Measurements from ENCODE around the gene PAK4.

Gene PAK4

DNA sequence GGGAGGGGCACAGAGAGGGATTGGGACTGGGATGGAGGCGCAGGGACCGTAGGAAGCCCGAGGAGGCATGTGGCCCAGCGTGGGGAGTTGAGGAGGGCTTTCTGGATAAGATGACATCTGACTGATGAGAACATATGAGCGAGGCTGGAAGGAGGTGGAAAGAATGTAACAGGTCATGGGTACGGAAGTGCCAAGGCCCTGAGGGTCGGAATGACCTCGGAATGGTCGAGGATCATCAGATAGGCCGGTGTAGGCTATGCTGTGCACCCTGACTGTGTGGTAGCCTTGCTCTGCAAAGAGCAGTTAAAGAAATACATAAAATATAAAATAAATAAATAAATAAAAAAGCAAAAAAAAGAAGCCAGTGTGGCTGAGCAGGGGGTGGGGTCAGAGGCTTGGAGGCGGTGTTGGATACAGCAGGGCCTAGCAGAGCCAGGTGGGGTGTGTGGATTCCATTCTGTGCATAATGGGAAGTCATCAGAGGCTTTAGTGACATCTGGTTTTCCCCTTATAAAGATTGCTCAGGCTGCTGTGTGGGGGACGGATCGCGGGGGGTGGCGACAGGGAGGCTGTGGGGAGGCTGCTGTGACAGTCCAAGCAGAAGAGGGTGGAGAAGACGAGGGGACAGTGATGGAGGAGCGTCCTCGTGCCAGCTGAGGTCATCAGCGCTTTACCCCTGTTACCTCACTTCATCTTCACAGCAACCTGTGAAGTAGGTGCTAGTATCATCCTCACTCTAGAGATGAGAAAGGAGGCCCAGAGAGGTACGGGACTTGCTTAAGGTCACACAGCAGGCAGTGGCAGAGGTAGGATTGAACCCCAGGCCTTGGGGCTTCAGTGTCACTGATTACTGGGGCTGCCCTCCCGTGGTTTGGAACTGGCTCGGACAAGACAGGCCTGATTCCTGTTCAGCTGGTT is 5.0 kb downstream of the PAK4 start:
- Histone ChIP-seq H3K4me2 (no peak overlapping the region), H3K4me3 (IDR thresholded peaks at IDR 0.05; ENCODE audit: insufficient read depth, low read depth, low read length) (no peak overlapping the region), H3K4me1 (ENCODE audit: low read depth, poor library complexity, severe bottlenecking) (no peaks in the 10 kb centered on the region), H3K36me3 (ENCODE audit: insufficient read depth) (no peaks in the 10 kb centered on the region), H4K20me1 (ENCODE audit: insufficient read depth) (no peaks in the 10 kb centered on the region), H2AFZ (ENCODE audit: low read depth) (no peak overlapping the region), H3K27me3 (ENCODE audit: insufficient read depth, low read depth) (no peaks in the 10 kb centered on the region), H3K79me2 (ENCODE audit: insufficient read depth, low read depth) (peaks cover 56% of the 10 kb centered on the region), H3K9ac (no peak overlapping the region), H3K27ac (no peak overlapping the region)
- TF ChIP-seq, protein P1, sequence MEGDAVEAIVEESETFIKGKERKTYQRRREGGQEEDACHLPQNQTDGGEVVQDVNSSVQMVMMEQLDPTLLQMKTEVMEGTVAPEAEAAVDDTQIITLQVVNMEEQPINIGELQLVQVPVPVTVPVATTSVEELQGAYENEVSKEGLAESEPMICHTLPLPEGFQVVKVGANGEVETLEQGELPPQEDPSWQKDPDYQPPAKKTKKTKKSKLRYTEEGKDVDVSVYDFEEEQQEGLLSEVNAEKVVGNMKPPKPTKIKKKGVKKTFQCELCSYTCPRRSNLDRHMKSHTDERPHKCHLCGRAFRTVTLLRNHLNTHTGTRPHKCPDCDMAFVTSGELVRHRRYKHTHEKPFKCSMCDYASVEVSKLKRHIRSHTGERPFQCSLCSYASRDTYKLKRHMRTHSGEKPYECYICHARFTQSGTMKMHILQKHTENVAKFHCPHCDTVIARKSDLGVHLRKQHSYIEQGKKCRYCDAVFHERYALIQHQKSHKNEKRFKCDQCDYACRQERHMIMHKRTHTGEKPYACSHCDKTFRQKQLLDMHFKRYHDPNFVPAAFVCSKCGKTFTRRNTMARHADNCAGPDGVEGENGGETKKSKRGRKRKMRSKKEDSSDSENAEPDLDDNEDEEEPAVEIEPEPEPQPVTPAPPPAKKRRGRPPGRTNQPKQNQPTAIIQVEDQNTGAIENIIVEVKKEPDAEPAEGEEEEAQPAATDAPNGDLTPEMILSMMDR (conservative IDR thresholded peaks at IDR 0.05; ENCODE audit: low read depth, low read length): no peak

DNA sequence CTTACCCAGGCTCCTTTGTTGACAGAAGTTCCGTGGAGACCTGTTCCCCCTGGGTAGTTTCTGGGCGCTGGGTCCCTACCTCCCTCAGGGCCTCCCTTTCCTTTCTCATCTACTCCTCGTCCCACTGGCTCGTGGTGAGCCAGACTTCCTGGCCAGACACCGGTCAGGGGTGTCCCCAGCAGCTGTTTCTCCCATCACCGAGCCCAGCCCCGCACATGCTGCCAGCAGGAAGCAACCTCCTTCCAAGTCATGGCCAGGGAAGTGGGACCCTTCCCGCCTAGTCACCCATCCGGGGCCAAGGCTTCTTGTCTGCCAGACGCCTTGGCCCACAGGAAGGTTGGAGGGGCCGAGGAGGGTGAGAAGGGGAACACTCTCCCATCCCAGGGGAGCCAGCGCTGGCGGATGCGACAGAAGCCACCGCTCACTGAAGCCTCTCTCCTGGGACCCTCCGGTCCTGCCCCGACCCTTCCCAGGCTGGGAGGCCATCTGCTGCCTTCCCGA is 5.7 kb downstream of the PAK4 start:
- H2AFZ ChIP-seq (ENCODE audit: low read depth): no peak overlapping the region
- H3K27ac ChIP-seq: no peak overlapping the region
- TF ChIP-seq, protein P1 (conservative IDR thresholded peaks at IDR 0.05; ENCODE audit: low read depth, low read length): no peak
- H3K79me2 ChIP-seq (ENCODE audit: insufficient read depth, low read depth): peaks cover 51% of the 10 kb centered on the region
- no peaks in the 10 kb centered on the region for H3K36me3 ChIP-seq (ENCODE audit: insufficient read depth)
- H3K27me3 ChIP-seq (ENCODE audit: insufficient read depth, low read depth): no peaks in the 10 kb centered on the region
- H3K4me2 ChIP-seq: no peak overlapping the region
- H3K4me3 ChIP-seq (IDR thresholded peaks at IDR 0.05; ENCODE audit: insufficient read depth, low read depth, low read length): no peak overlapping the region
- H4K20me1 ChIP-seq (ENCODE audit: insufficient read depth): no peaks in the 10 kb centered on the region
- H3K9ac ChIP-seq: no peak overlapping the region
- H3K4me1 ChIP-seq (ENCODE audit: low read depth, poor library complexity, severe bottlenecking): no peaks in the 10 kb centered on the region

DNA sequence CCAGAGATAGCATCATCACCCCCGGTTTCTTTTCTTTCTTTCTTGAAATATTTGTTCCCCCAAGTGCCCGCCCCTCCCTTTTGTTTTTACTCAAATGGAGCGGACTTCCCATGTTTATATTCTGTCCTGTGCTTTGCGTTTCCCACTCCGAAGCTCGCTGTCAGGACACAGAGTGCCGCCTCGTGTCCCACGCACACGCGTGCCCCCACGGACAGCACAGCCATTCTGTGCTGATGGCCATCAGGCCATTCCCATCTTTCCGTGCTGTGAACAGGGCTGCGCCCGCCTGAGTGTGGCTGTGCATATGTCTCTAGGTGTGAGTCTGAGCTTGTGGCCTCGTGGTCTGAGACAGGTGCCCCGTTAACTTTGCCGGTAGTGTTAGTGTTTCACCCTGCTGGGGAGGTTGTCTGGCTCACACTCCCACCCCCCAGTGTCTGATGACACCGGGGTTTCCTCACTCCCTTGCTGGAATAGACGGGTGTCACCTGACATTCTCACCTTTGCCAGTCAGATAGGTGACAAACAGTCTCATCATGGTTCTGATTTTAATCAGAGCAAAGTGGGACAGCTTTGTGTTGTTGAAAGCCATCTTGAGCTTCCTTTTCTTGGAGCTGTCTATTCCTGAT is 6.9 kb downstream of the PAK4 start:
- TF ChIP-seq, protein P1 (conservative IDR thresholded peaks at IDR 0.05; ENCODE audit: low read depth, low read length): no peak
- Histone ChIP-seq H4K20me1 (ENCODE audit: insufficient read depth) (no peaks in the 10 kb centered on the region), H3K27me3 (ENCODE audit: insufficient read depth, low read depth) (no peaks in the 10 kb centered on the region), H3K36me3 (ENCODE audit: insufficient read depth) (no peaks in the 10 kb centered on the region), H3K4me2 (no peak overlapping the region), H2AFZ (ENCODE audit: low read depth) (no peak overlapping the region), H3K4me1 (ENCODE audit: low read depth, poor library complexity, severe bottlenecking) (no peaks in the 10 kb centered on the region), H3K79me2 (ENCODE audit: insufficient read depth, low read depth) (peaks cover 47% of the 10 kb centered on the region), H3K27ac (no peak overlapping the region), H3K4me3 (IDR thresholded peaks at IDR 0.05; ENCODE audit: insufficient read depth, low read depth, low read length) (no peak overlapping the region), H3K9ac (no peak overlapping the region)

DNA sequence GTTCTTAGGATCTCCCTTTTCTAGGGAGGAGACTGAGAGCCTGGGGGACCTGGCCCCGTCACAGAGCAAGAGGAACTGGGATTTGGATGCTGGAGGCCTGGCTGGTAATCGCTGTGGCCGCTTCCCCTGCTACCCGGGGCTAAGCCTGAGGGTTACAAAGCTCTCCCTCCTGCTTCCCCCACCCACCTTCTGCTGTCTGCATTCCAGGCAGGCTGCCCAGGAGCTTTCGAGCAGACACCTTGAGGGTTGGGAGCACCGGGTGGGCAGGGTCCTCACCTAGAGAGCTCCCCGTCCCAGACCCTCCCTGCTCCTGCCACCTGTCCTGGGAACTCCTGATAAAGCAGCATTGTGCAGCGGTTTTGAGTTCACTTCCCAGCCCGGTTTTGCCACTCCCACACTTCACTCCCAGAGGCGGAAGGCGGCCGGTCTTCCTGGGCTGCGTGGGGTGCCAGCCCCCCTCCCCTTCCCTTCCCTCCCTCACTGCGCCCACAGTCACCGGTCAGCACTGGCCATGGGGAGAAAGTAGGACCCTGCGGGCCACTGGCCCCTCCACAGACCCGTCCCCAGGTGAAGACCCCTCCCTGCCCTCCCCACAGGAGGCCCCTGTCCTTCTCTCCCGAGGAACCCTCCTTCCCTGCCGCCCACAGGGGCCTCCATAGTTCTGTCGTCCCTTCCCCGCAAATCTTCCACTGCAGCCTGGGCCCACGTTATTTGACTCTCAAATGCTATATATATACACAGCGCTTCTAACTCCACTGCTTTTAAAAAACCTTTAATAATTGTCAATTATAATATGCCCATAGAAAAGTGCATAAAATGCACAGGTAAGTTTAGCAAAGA is 8.1 kb downstream of the PAK4 start:
- Histone ChIP-seq H3K4me1 (ENCODE audit: low read depth, poor library complexity, severe bottlenecking) (no peaks in the 10 kb centered on the region), H4K20me1 (ENCODE audit: insufficient read depth) (no peaks in the 10 kb centered on the region), H3K27ac (no peak overlapping the region), H3K4me2 (no peak overlapping the region), H3K4me3 (IDR thresholded peaks at IDR 0.05; ENCODE audit: insufficient read depth, low read depth, low read length) (no peak overlapping the region), H2AFZ (ENCODE audit: low read depth) (no peak overlapping the region), H3K9ac (no peak overlapping the region), H3K36me3 (ENCODE audit: insufficient read depth) (no peaks in the 10 kb centered on the region), H3K79me2 (ENCODE audit: insufficient read depth, low read depth) (peaks cover 42% of the 10 kb centered on the region), H3K27me3 (ENCODE audit: insufficient read depth, low read depth) (no peaks in the 10 kb centered on the region)
- TF ChIP-seq, protein P1 (conservative IDR thresholded peaks at IDR 0.05; ENCODE audit: low read depth, low read length): no peak

Measured in KMS-11 (cell line).